Measurements from ENCODE around the gene BCL7A. TPM values are rescaled to one million over a fixed set of nuclear protein-coding genes. Genes with fewer than 3 reads are reported as not detected.
A peak's percentile ranks its signal among the peaks of the same experiment; 100 is the strongest.

BCL7A gene
- total and polyA plus RNA-seq, 2 of the 8 experiments (the other 6 are each of a cell fraction or from before 2014, with no cell fraction given) = 11.9 to 12.7 TPM

DNA sequence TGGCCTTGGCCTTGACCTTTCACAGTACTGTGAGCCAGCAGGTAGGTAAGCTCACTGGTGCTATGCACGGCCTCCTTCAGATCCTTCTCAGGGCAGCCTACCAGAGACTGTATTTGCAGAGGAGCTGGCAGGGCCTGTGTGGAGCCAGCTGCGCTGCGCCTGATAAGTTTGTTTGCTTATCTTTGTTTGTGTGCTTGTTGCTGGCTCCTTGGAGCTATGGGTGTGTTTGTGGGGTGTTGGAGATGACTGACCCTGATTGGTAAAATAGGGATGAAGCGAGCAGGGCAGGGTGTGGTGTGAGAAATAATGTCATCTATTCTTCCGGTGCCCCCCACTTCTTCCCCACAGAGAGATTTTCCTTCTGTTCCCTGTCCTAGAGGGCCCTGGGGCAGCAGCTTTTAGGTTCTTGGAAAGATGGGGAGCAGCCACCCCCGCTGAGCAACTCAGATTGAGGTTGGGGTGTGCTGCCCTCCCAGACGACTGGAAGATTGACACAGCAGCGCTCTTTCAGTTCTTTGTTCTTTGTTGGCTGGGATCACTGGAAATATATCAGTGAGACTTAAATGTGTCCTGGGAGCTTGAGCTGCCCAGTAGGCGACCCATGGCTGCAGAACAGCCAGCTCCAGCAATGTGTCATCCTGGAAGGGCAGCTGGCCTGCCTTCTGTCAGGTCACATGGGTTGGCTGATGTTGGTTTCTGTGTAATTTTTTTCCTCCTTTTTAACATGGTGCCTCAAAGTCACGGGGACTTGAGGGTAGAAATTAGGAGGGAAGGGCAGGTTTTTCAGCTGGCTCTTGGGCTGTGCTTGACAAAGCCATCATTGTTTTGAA is 76.5 kb downstream of the BCL7A start:
- H3K56ac ChIP-seq (replicated peaks; ENCODE audit: insufficient read length, low read depth, low read length) = no peak overlapping the region
- no peaks in the 10 kb centered on the region for H3K9me3 ChIP-seq (ENCODE audit: insufficient read depth in 2 of 2, low read depth in 1 of 2, low read length in 1 of 2)
- H3K23me2 ChIP-seq (ENCODE audit: low read depth, low read length) = peaks cover 20% of the 10 kb centered on the region; the same call in 1 of the 2 replicates
- POLR2A ChIA-PET (ENCODE audit: partially characterized antibody) = interaction anchor here (0.7 to 4.0 kb wide), 6 partner anchors 9 to 44 kb away, joined by 3 to 16 read pairs (median 3); no protein-coding TSS in a partner anchor
- WGBS, 2 experiments (ENCODE audit: extremely low coverage in 1 of 2, insufficient coverage in 1 of 2, insufficient read length in 1 of 2, insufficient replicate concordance in 2 of 2, low coverage in 1 of 2, low lambda C conversion rate in 2 of 2, missing lambda C conversion rate in 1 of 2) = 88% methylated on average over 10 of the region's 10 CpGs; no CpG with 5 or more reads in 1 of the 2 experiments
- H3K36me3 ChIP-seq (ENCODE audit: control insufficient read depth in 2 of 4, insufficient read depth in 4 of 4, low read length in 3 of 4) = no peaks in the 10 kb centered on the region; a peak in 1 of 8 replicates
- DNase-seq (ENCODE audit: low read depth in 1 of 2, low spot score in 2 of 2) (no peak), FAIRE-seq (no peak)
- H3K14ac ChIP-seq (ENCODE audit: insufficient read length) = no peak overlapping the region
- no peak overlapping the region for H3K4me3 ChIP-seq (ENCODE audit: extremely low read depth in 1 of 4, insufficient read depth in 2 of 4, low read depth in 3 of 4, low read length in 4 of 4)
- TF ChIP-seq CREB1 (IDR thresholded peaks at IDR 0.05) = no peak
- no peak overlapping the region for H2BK120ac ChIP-seq (replicated peaks; ENCODE audit: low read depth, low read length)
- H2BK15ac ChIP-seq (ENCODE audit: low read length) = no peak overlapping the region
- no peak overlapping the region for H2AFZ ChIP-seq (ENCODE audit: low read length)
- H3K4me2 ChIP-seq (ENCODE audit: insufficient read depth in 1 of 2, low read depth in 2 of 2, low read length in 2 of 2) = no peak overlapping the region
- H3K27me3 ChIP-seq (replicated peaks in 1 of 4; ENCODE audit: control insufficient read depth in 3 of 4, extremely low read depth in 1 of 4, insufficient read depth in 3 of 4, low read length in 3 of 4) = no peaks in the 10 kb centered on the region; a peak in 1 of 7 replicates
- no peak overlapping the region for H2BK12ac ChIP-seq (ENCODE audit: low read depth, low read length)
- H3K4ac ChIP-seq (replicated peaks; ENCODE audit: insufficient read length, low read depth, low read length) = no peak overlapping the region
- no peak overlapping the region for H4K5ac ChIP-seq (ENCODE audit: insufficient read length, low read depth, low read length)
- H4K8ac ChIP-seq (ENCODE audit: extremely low read depth, insufficient read depth, low read length) = no peak overlapping the region
- no peak overlapping the region for H3K18ac ChIP-seq (ENCODE audit: extremely low read depth, low read length)
- no peak overlapping the region for H2AK5ac ChIP-seq (ENCODE audit: low read depth, low read length)
- no peak overlapping the region for H2BK20ac ChIP-seq (ENCODE audit: low read length)
- H4K20me1 ChIP-seq (replicated peaks in 1 of 2; ENCODE audit: control insufficient read depth in 1 of 2, insufficient read depth in 2 of 2, low read length in 2 of 2) = peaks cover 2 to 20% of the 10 kb centered on the region in 2 experiments
- H3K23ac ChIP-seq (ENCODE audit: insufficient read length) = no peak overlapping the region
- H3K79me1 ChIP-seq (ENCODE audit: low read depth, low read length) = peaks cover 21% of the 10 kb centered on the region
- peak overlapping the region; percentile 12; the same call in 1 of the 2 replicates for H2BK5ac ChIP-seq (ENCODE audit: low read depth, low read length)
- CTCF ChIA-PET (ENCODE audit: partially characterized antibody) = interaction anchor here (0.7 to 4.8 kb wide), 13 partner anchors 10 to 92 kb away, joined by 3 to 40 read pairs (median 5); no protein-coding TSS in a partner anchor
- no peak overlapping the region for H3K27ac ChIP-seq (ENCODE audit: low read depth, low read length)
- peaks cover 0 to 6% (median 0%) of the 10 kb centered on the region in 4 experiments; a peak in 3 of 7 replicates for H3K4me1 ChIP-seq (replicated peaks in 1 of 4; ENCODE audit: control insufficient read depth in 3 of 4, insufficient read depth in 4 of 4, low read length in 3 of 4)
- no peak overlapping the region for H4K91ac ChIP-seq (replicated peaks; ENCODE audit: insufficient read length, low read length)
- no peak overlapping the region for H3K9ac ChIP-seq (replicated peaks in 1 of 4; ENCODE audit: extremely low read depth in 1 of 4, low read depth in 3 of 4, low read length in 3 of 4)
- H3K79me2 ChIP-seq (ENCODE audit: control insufficient read depth in 1 of 2, insufficient read depth in 2 of 2, low read length in 2 of 2) = peaks cover under 1 to 19% of the 10 kb centered on the region in 2 experiments; a peak in 2 of 4 replicates
